H54 (cell line): ENCODE data around the gene GRIA1.

Experiments used
- DNase-seq: peaks from one replicate; pipeline ENCODE4 v3.0.0; 2011; ENCODE audit warnings: low spot score, mixed read lengths; ENCODE audit not compliant: insufficient read length
- FAIRE-seq: peaks from 3 replicates; lab custom pipeline; 2011; peaks lifted over from hg19 to GRCh38; lab: Jason Lieb, UNC
- POLR2A ChIP-seq: IDR thresholded peaks from 2 replicates; pipeline ENCODE4 v1.6.1; 2011; ENCODE audit warnings: low read depth, mild to moderate bottlenecking, low read length

The GRIA1 gene

DNA sequence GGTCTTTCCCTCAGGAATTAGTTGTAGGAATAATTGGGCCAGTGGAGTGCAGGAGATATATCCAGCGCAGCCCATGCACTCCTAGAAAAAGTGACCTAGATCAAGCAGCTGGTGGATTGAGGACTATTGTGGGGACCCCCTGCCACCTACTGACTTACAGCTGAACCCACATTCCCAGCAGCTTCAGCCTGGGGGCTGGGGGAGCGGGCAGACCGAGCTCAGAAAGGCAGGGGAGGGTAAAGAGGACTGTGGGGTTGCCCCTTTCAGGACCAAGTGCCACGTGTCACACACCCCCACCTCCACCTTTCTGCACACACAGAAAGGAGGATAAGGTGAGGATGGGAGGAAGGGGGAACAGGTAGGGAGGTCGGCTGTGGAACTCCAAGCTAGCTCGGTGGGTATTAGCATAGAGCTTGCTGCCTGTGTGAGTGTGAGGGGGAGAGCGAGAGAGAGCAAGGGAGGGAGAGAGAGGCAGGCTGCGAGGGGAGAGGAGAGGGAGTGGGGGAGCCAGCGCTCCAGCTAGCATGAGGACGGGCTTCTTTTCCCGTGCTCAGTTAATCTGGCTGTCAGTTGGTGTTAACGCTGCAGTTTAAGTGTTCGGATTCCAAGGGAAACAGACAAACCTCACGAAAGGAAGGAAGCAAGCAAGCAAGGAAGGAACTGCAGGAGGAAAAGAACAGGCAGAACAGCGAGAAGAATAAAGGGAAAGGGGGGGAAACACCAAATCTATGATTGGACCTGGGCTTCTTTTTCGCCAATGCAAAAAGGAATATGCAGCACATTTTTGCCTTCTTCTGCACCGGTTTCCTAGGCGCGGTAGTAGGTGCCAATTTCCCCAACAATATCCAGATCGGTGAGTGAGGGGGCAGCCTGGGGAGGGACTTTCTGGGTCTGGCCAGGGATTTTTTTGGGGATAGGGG, at the start of gene GRIA1:
GRIA1 (plus strand) TSS at position 553 of the 920 bp plus-strand sequence.
- DNase-seq = no peak

GRCh38 chr5:153445875-153446579, 44.4 kb upstream of the GRIA1 start:
- FAIRE-seq (no peak), DNase-seq (no peak)
- TF ChIP-seq POLR2A = no peak

More for the DNA sequence above, at the start of gene GRIA1:
- FAIRE-seq = no peak
- TF ChIP-seq POLR2A = no peak

DNA sequence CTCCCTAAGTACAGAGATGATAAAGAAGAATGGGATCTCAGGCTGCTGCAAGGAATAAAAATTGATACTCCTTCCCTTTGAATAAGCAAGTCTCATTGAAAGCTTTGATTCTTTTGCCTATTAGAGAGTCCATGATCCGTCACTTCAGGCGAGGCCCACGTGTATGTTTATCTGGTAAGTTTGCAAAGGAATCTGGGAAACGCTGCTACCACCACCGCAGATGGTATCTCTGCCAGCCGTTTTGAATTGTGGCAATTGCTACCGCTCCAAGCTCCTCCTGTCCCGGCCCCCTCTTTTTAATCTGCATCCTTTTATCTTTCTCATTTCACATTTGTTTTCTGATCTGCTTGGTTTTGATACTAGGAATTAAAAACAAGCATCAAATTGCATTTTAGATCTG, 42.9 kb upstream of the GRIA1 start:
- no peak for DNase-seq
- TF ChIP-seq POLR2A = no peak
- FAIRE-seq = no peak

DNA sequence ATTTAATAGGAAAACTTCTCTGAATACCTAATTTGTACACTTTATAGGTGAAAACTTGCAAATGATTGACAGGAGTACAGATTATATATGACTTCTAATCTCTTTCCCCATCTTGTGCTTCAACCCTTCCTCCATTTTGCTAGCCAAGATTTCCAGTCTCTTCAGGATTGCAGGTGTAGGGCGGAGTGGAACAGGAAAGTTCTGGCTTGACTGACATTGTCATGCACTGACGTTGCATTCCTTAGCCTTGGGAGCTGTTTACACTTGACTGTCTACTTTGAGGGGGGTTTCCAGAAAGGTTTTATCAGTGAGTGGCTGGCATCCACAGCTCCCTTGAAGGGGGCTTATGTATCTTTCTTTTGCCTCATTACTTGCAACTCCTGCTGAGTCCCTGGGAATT, 34.1 kb upstream of the GRIA1 start:
- FAIRE-seq (no peak), DNase-seq (no peak)
- no peak for TF ChIP-seq POLR2A

GRCh38 chr5:153456993-153457392, 33.5 kb upstream of the GRIA1 start:
- no peak for FAIRE-seq
- TF ChIP-seq POLR2A = no peak
- no peak for DNase-seq

- FAIRE-seq (no peak), DNase-seq (no peak)
- no peak for TF ChIP-seq POLR2A
Observed at GRCh38 chr5:153458268-153458667, 32.2 kb upstream of the GRIA1 start.

DNA sequence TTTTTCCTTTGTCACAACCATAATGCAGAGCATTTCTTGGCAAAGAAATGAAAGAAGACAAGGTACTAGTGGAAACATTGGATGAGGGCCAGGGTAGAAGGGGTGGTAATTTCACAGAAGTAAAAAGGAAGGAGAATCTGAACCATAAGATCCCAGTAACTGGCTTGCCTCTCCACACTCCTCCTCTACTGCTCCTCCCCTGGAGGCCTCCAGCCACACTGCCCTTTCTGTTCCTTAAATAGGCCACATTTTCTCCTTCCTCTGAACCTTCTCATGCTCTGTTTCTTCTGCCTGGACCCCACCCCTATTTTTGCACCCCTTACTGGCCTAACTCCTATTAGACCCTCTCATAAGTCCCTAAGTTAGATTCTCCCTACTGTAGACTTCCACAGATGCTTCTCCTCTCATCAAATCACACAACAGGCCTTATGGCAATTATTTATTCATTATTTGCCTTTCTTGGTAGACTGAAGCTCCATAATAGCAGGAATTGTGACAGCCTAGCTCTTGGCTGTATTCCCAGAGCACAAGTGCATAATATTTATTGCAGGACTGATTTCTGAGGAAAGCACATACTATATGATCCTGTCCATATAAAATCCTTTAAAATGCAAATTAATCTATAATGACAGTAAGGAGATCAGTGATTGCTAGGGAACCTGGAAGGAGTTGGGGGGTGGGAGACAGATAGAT, 31.3 kb upstream of the GRIA1 start:
- FAIRE-seq (no peak), DNase-seq (no peak)
- no peak for TF ChIP-seq POLR2A

- no peak for FAIRE-seq
- DNase-seq = no peak
- TF ChIP-seq POLR2A = no peak
Observed at GRCh38 chr5:153460421-153460820, 30.0 kb upstream of the GRIA1 start.

DNA sequence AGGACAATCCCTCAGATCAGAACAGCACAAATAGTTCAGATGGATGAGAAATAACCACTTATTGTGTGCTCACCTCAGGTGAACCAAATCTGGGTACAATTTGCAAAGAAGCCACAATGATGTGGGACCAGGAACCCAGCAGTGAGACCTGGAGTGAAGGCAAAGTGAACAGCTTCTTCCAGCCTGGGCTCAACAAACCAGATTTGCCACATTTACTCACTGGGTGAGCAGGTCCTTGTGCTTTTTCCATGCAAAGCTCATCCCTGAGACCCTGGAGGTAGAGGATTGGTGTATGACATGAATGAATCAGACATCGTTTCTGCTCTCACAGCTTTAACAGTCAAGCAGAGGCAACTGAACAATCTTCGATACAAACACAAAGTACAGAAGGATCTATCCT, 29.1 kb upstream of the GRIA1 start:
- TF ChIP-seq POLR2A = no peak
- FAIRE-seq = no peak
- no peak for DNase-seq

DNA sequence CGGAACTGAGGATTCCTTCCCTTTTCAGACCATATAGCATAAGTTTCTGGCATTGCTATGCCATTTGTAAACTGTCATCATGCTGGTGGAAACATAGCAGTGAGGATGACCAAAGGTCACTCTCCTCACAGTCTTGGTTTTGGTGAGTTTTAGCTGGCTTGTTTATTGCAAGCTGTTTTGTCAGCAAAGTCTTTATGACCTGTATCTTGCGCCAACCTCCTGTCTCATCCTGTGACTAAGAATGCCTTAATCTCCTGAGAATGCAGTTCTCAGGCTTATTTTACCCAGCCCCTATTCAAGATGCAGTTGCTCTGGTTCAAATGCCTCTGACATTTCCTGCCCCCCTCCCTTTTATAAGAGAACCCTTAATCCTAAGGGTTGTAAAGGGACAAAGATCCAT, 26.7 kb upstream of the GRIA1 start:
- FAIRE-seq (no peak), DNase-seq (no peak)
- TF ChIP-seq POLR2A = no peak

GRCh38 chr5:153467546-153467945, 22.9 kb upstream of the GRIA1 start:
- no peak for TF ChIP-seq POLR2A
- FAIRE-seq = no peak
- no peak for DNase-seq

DNA sequence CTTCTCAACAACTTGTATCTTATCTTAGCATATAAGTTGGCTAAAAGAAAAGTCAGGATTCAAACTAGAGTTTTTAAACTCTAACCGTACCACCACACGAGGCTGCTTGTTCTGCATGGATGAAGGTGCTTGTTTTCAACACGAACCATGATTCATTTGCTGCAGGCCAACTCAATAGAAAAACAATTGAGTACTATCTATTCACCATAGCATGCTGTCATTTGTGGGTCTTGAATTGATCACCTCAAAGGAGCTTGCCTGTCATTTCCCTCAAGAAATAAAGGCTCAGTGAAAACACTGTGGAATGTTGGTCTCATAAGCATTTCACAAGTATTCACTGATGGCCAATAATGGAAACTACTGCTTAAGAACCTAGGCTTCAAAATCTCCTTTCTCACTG, 21.0 kb upstream of the GRIA1 start:
- DNase-seq (no peak), FAIRE-seq (no peak)
- TF ChIP-seq POLR2A = no peak

DNA sequence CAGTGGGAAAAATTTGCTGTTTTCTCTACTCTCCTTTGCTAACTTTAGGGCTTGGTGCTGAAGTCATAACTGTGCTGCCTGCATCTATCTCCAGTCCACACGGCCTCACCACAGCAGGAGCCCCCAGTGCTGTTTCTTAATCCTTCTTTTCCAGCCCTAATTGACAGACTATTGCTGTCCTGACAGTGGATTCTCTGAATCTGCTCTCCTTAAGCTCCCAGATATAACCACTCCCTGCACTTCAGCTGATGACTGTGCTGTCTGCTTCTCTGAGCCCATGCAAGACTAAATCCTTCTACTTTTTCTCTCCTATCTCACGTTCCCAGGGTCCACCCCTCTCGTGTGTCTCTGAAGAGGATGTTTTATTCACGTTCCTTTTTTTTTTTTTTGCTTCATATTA, 19.7 kb upstream of the GRIA1 start:
- no peak for FAIRE-seq
- TF ChIP-seq POLR2A = no peak
- DNase-seq = no peak

DNA sequence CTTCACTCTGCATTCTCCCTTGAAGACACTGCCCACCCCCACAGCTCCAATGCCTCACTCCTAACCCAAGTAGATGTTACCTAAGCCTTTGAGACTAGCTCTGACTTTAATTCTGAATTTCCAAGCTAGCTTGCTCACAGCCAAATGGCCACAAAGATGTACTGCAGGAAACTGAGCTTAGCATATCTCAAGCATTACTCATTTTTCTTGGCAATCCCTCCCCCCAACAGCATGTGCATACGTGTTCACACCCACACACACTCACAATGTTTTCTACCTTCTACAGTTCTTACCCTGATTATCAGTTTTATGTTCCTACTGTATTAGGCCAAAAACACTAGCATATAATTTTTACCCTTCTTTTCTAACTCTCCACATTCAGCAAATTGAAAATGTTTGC, 13.7 kb upstream of the GRIA1 start:
- DNase-seq (peak; percentile 19), FAIRE-seq (peak; percentile 68)
- TF ChIP-seq POLR2A = no peak
